Measurements from ENCODE around the gene C11orf24. TPM values are rescaled to one million over a fixed set of nuclear protein-coding genes. Genes with fewer than 3 reads are reported as not detected.

Gene C11orf24
- total and polyA plus RNA-seq, 2 of the 4 experiments (the other 2 are of a cell fraction) = 42.5 to 135 TPM

GRCh38 chr11:68264741-68265540 lies 6.8 kb downstream of the C11orf24 start:
- H3K36me3 ChIP-seq (ENCODE audit: control insufficient read depth, insufficient read depth, low read length) = peaks cover 68% of the 10 kb centered on the region
- peaks cover 70% of the 10 kb centered on the region for H4K20me1 ChIP-seq (ENCODE audit: insufficient read depth, low read length)
- intact Hi-C loops (cut with micrococcal nuclease) = no loop called here
- DNase-seq = no peak
- H3K4me3 ChIP-seq (ENCODE audit: insufficient read depth, low read depth, low read length) = no peak overlapping the region
- H3K27me3 ChIP-seq (ENCODE audit: control insufficient read depth, insufficient read depth, low read length) = no peaks in the 10 kb centered on the region
- no peak overlapping the region for H3K27ac ChIP-seq (ENCODE audit: insufficient read depth, low read length)
- H2BK15ac ChIP-seq (ENCODE audit: low read depth, low read length) = no peak overlapping the region
- dilution Hi-C loops (cut with HindIII; ENCODE audit: low sequenced_read_pairs, unreplicated experiment) = no loop called here
- 83% methylated on average over 7 of the region's 13 CpGs; no CpG with 5 or more reads in 1 of the 2 experiments for WGBS, 2 experiments (ENCODE audit: extremely low coverage in 2 of 2, insufficient read length in 1 of 2)
- no peak overlapping the region for H3K4ac ChIP-seq (ENCODE audit: low read depth, low read length)
- H2BK5ac ChIP-seq (ENCODE audit: low read depth, low read length, poor library complexity, severe bottlenecking) = no peak overlapping the region
- no peak for ATAC-seq (ENCODE audit: low read depth)
- POLR2A ChIA-PET (ENCODE audit: unreplicated experiment) = no interaction called here
- no peak overlapping the region for H2AK5ac ChIP-seq (ENCODE audit: low read depth, low read length)
- H2BK120ac ChIP-seq (ENCODE audit: low read depth, low read length) = no peak overlapping the region
- peaks cover 4% of the 10 kb centered on the region for H3K4me1 ChIP-seq (ENCODE audit: control insufficient read depth, insufficient read depth, low read length)
- H3K14ac ChIP-seq (replicated peaks; ENCODE audit: low read depth, low read length) = no peak overlapping the region
- TF ChIP-seq FOS (IDR thresholded peaks at IDR 0.05; ENCODE audit: low read depth, low read length) (no peak), MAZ (IDR thresholded peaks at IDR 0.05; ENCODE audit: borderline replicate concordance, low read depth, low read length) (no peak), CHD1 (IDR thresholded peaks at IDR 0.05; ENCODE audit: low read depth, low read length) (no peak), MXI1 (IDR thresholded peaks at IDR 0.05; ENCODE audit: borderline replicate concordance, low read depth, low read length) (no peak), RAD21 (IDR thresholded peaks at IDR 0.05; ENCODE audit: low read length) (no peak), CEBPB (IDR thresholded peaks at IDR 0.05; ENCODE audit: low read depth, low read length) (no peak), SMC3 (IDR thresholded peaks at IDR 0.05; ENCODE audit: low read depth, low read length) (no peak), RFX5 (IDR thresholded peaks at IDR 0.05; ENCODE audit: low read depth, low read length) (no peak)
- in situ Hi-C loops (cut with MboI; ENCODE audit: low sequenced_read_pairs) = loop anchor here (5.0 kb wide), 2 partner anchors 117 to 187 kb away; no protein-coding TSS in a partner anchor
- H4K91ac ChIP-seq (ENCODE audit: insufficient read depth, low read depth, low read length) = no peak overlapping the region
- peaks cover 26 to 68% of the 10 kb centered on the region in 2 experiments for H3K79me1 ChIP-seq (ENCODE audit: low read depth in 1 of 2, low read length in 2 of 2)
- H3K9ac ChIP-seq (ENCODE audit: low read depth, low read length) = no peak overlapping the region
- no peak overlapping the region for H3K56ac ChIP-seq (ENCODE audit: extremely low read depth, insufficient read depth, low read length)
- H3K9me3 ChIP-seq (ENCODE audit: control insufficient read depth, insufficient read depth, low read length) = no peaks in the 10 kb centered on the region
- H3K23ac ChIP-seq (ENCODE audit: low read depth, low read length) = no peak overlapping the region
- no peak overlapping the region for H2AK9ac ChIP-seq (replicated peaks; ENCODE audit: low read depth, low read length, poor library complexity)
- H3K9me1 ChIP-seq (ENCODE audit: insufficient read depth, low read length) = peaks cover 34% of the 10 kb centered on the region
- H3K18ac ChIP-seq (ENCODE audit: low read depth, low read length) = no peak overlapping the region
- H3K4me2 ChIP-seq (ENCODE audit: low read depth, low read length) = no peak overlapping the region
- no peak overlapping the region for H4K5ac ChIP-seq (ENCODE audit: low read depth, low read length)
- no peak overlapping the region for H2BK20ac ChIP-seq (ENCODE audit: low read depth, low read length)
- H4K8ac ChIP-seq (ENCODE audit: low read depth in 2 of 2, low read length in 2 of 2) = no peak overlapping the region
- CTCF ChIA-PET = no interaction called here
- H2AFZ ChIP-seq (replicated peaks; ENCODE audit: low read length, poor library complexity) = no peak overlapping the region
- no TSS peak for BruUV-seq (replicated peaks)
